Measurements from ENCODE around the gene NHLRC3. TPM values are rescaled to one million over a fixed set of nuclear protein-coding genes. Genes with fewer than 3 reads are reported as not detected.

The NHLRC3 gene
- total RNA-seq, 4 donors from 2014 or later = 31.0 to 46.4 (median 38.5) TPM

DNA sequence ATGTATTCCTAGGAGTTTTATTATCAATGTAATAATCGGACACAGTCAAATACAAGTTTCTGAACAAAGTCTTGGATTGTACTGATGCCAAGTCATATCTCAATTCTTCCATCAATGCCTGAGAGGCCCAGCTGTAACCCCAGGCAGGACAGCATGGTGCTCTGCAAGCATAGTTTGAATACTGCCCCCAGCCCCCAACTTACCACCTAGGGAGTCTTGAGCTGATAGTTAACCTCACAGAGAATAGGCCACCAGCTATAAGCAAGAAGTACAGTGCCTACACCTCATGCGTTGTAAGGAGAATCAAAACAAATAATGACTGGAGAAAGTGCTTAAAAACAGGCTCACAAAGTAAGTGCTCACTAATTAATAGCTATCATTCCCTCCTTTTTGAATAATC lies 3.1 kb upstream of the NHLRC3 start:
- Histone ChIP-seq H3K27me3 (no peaks in the 10 kb centered on the region), H3K36me3 (no peaks in the 10 kb centered on the region), H3K4me3 (replicated peaks in 1 of 3) (peak overlapping the region in 1 of 3 donors; percentile 2), H3K9me3 (no peaks in the 10 kb centered on the region), H3K4me1 (peaks cover 15 to 27% of the 10 kb centered on the region in 2 donors), H3K27ac (no peak overlapping the region)
- WGBS, 2 donors = 51 to 58% methylated on average over 2 of the region's 2 CpGs
- TF ChIP-seq CTCF (IDR thresholded peaks at IDR 0.05) (no peak), POLR2A (IDR thresholded peaks at IDR 0.05) (no peak)
- intact Hi-C loops (cut with DNase I) = no loop called here
- no peak for DNase-seq

DNA sequence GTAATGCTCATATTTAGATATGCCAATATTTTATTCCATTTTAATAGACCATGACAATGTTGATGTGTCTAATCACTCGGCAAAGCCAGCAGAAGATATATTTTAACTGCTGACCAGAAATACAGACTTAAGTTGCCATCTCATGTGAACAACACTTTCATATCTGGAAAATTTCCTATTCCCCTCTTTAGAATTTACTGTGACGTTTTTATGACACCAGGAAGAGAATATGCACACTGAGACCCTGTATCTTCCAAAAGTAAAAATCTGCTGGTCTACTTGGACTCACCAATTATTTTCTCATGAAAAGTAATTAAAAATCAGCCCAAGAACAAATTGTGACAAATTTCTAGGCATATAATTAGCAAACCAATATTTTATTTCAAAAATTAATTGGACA lies 2.5 kb upstream of the NHLRC3 start:
- WGBS, 2 donors = 37 to 40% methylated on average over 2 of the region's 2 CpGs
- intact Hi-C loops (cut with DNase I) = no loop called here
- DNase-seq = no peak
- Histone ChIP-seq H3K36me3 (no peaks in the 10 kb centered on the region), H3K9me3 (no peaks in the 10 kb centered on the region), H3K4me3 (replicated peaks in 1 of 3) (peak overlapping the region in 2 of 3 donors; percentile 2 to 72), H3K27me3 (no peaks in the 10 kb centered on the region), H3K4me1 (peaks cover 15 to 33% of the 10 kb centered on the region in 2 donors), H3K27ac (no peak overlapping the region)
- TF ChIP-seq CTCF (IDR thresholded peaks at IDR 0.05) (no peak), POLR2A (IDR thresholded peaks at IDR 0.05) (no peak)

DNA sequence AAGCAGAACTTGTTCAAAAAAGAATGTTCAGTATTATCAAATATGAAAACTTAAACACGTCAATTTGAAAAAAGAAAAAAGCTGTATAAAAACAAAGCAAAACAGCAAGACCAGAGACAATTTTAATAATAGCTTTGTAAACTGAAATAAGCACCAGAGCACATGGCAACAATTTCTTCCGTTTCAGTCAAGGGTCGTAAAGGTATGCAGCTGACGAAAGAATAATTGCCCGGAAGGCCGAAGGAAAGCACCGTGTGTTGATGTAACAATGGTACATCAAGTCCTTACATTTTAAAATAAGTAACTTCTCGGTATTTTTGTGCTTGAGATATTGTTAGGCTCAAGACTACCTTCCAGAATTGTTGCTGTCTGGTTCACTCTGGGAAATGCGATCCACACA lies 2.0 kb upstream of the NHLRC3 start:
- 2% methylated on average over 9 of the region's 9 CpGs for WGBS, 2 donors
- no peak for TF ChIP-seq POLR2A (IDR thresholded peaks at IDR 0.05)
- TF ChIP-seq CTCF (IDR thresholded peaks at IDR 0.05) = no peak
- Histone ChIP-seq H3K4me3 (replicated peaks in 1 of 3) (peak overlapping the region; percentile 64 to 82 (median 72)), H3K36me3 (no peaks in the 10 kb centered on the region), H3K27me3 (no peaks in the 10 kb centered on the region), H3K4me1 (peaks cover 15 to 33% of the 10 kb centered on the region in 2 donors), H3K9me3 (no peaks in the 10 kb centered on the region), H3K27ac (no peak overlapping the region)
- intact Hi-C loops (cut with DNase I) = no loop called here
- DNase-seq = peak in 1 of 2 donors; percentile 9

GRCh38 chr13:39037410-39037879 lies 811 bp upstream of the NHLRC3 start:
- H3K27me3 ChIP-seq = no peaks in the 10 kb centered on the region
- DNase-seq = no peak
- intact Hi-C loops (cut with DNase I) = no loop called here
- H3K4me1 ChIP-seq = peaks cover 15 to 33% of the 10 kb centered on the region in 2 donors
- TF ChIP-seq POLR2A (IDR thresholded peaks at IDR 0.05) (peak in 1 of 2 donors; percentile 59), CTCF (IDR thresholded peaks at IDR 0.05) (no peak)
- 0% methylated on average over 10 to 20 of the region's 39 CpGs for WGBS, 2 donors
- H3K4me3 ChIP-seq (replicated peaks in 1 of 3) = peak overlapping the region; percentile 64 to 82 (median 72)
- H3K36me3 ChIP-seq = no peaks in the 10 kb centered on the region
- peak overlapping the region in 2 of 3 donors; percentile 55 to 72 for H3K27ac ChIP-seq
- H3K9me3 ChIP-seq = no peaks in the 10 kb centered on the region

DNA sequence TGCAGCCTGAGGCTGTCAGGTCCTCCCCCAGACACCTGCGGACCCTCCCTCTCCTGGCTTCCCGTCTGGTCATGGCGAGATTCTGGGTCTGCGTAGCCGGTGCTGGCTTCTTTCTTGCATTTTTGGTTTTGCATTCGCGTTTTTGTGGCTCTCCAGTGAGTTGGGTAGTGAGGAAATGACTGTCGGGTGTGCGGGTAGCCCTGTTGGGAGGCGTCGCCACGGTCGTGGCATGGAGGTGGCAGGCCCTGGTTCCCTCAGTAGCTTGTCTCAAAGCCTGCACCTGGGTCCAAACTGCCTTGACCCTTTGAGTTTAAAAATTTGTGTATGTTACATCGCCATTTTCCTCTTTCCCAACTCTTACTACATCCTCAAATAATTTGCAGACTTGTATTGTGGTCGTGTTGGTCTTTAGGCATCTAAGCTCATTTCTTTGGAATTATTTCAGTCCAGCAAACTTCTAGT lies 344 bp downstream of the NHLRC3 start:
- intact Hi-C loops (cut with DNase I) = no loop called here
- H3K36me3 ChIP-seq = no peaks in the 10 kb centered on the region
- TF ChIP-seq CTCF (IDR thresholded peaks at IDR 0.05) = no peak
- no peak for TF ChIP-seq POLR2A (IDR thresholded peaks at IDR 0.05)
- no peaks in the 10 kb centered on the region for H3K27me3 ChIP-seq
- no peaks in the 10 kb centered on the region for H3K9me3 ChIP-seq
- H3K27ac ChIP-seq = peak overlapping the region; percentile 55 to 72 (median 67)
- H3K4me1 ChIP-seq = peaks cover 15 to 33% of the 10 kb centered on the region in 2 donors
- 0% methylated on average over 15 of the region's 15 CpGs for WGBS, 2 donors
- peak overlapping the region; percentile 71 to 99 (median 82) for H3K4me3 ChIP-seq (replicated peaks in 1 of 3)
- DNase-seq = peak; percentile 10 to 26

Measured in thyroid gland (tissue), 4 donors.